Loucy (cell line): ENCODE measurements around the gene DOCK9.

Experiments used
- EZH2phosphoT487 ChIP-seq: fragments of 200-600 bp; IDR thresholded peaks from 2 replicates; pipeline ENCODE4 v1.6.1; 2018; ENCODE audit warnings: antibody characterized with exemption, mild to moderate bottlenecking, moderate library complexity, borderline replicate concordance
- TF ChIP-seq, protein P1 (sequence below): fragments of 200-600 bp; sonication (generic); conservative IDR thresholded peaks from 2 replicates; pipeline ENCODE4 v1.5.1; 2014; ENCODE audit warnings: mild to moderate bottlenecking, antibody characterized with exemption, low read length

DNA sequence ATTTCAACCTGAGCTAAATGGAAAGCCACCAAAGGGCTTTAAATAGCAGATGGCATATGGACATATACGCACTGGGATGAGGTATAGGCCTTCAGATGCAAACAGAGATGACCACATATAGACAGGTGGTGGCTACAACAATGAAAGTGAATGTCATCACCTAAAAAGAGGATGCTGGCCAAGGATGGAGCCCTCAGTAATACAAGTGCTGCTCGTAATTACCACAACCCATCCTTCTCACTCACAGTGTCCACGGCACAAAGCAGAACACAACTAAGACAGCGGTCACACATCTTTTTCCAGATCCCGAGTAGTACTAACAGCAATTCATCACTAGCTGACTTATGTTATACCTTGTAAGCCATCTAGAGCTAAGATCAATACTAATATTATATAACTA lies 18.2 kb upstream of the DOCK9 start:
- TF ChIP-seq, protein P1, sequence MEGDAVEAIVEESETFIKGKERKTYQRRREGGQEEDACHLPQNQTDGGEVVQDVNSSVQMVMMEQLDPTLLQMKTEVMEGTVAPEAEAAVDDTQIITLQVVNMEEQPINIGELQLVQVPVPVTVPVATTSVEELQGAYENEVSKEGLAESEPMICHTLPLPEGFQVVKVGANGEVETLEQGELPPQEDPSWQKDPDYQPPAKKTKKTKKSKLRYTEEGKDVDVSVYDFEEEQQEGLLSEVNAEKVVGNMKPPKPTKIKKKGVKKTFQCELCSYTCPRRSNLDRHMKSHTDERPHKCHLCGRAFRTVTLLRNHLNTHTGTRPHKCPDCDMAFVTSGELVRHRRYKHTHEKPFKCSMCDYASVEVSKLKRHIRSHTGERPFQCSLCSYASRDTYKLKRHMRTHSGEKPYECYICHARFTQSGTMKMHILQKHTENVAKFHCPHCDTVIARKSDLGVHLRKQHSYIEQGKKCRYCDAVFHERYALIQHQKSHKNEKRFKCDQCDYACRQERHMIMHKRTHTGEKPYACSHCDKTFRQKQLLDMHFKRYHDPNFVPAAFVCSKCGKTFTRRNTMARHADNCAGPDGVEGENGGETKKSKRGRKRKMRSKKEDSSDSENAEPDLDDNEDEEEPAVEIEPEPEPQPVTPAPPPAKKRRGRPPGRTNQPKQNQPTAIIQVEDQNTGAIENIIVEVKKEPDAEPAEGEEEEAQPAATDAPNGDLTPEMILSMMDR, result no peak
- no peak for TF ChIP-seq EZH2phosphoT487
